ENCODE measurements around the gene CHRNB1.

The CHRNB1 gene

DNA sequence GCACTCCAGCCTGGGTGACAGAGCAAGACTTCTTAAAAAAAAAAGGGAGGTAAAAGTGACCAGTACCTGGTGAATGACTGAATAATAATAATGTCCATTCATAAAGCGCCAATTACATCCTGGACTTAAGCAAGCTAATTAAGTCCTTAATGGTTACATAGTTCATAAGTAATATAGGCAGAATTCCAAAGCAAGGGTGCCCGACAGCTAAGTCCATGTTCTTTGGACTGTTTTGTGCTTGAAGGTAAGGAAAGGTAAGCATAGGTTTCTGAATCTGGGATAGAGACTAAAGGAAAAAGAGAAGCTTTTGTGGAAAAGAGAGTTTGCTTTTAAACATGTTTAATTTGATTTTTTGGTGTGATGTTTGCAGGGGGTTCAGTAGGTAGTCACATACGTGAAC lies 49.1 kb downstream of the CHRNB1 start:
- H3K4me3 ChIP-seq (ENCODE audit: low read depth, low read length), result no peak overlapping the region
- TF ChIP-seq, protein P1, sequence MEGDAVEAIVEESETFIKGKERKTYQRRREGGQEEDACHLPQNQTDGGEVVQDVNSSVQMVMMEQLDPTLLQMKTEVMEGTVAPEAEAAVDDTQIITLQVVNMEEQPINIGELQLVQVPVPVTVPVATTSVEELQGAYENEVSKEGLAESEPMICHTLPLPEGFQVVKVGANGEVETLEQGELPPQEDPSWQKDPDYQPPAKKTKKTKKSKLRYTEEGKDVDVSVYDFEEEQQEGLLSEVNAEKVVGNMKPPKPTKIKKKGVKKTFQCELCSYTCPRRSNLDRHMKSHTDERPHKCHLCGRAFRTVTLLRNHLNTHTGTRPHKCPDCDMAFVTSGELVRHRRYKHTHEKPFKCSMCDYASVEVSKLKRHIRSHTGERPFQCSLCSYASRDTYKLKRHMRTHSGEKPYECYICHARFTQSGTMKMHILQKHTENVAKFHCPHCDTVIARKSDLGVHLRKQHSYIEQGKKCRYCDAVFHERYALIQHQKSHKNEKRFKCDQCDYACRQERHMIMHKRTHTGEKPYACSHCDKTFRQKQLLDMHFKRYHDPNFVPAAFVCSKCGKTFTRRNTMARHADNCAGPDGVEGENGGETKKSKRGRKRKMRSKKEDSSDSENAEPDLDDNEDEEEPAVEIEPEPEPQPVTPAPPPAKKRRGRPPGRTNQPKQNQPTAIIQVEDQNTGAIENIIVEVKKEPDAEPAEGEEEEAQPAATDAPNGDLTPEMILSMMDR (IDR thresholded peaks at IDR 0.05; ENCODE audit: low read depth, low read length, missing control alignments), result no peak
- no peak for DNase-seq (ENCODE audit: low read depth)

- H3K4me3 ChIP-seq (ENCODE audit: low read depth, low read length), result no peak overlapping the region
- no peak for DNase-seq (ENCODE audit: low read depth)
- TF ChIP-seq, protein P1 (IDR thresholded peaks at IDR 0.05; ENCODE audit: low read depth, low read length, missing control alignments), result no peak
Observed at GRCh38 chr17:7495906-7496434, 51.1 kb downstream of the CHRNB1 start.

GRCh38 chr17:7496470-7497183 lies 51.8 kb downstream of the CHRNB1 start:
- TF ChIP-seq, protein P1 (IDR thresholded peaks at IDR 0.05; ENCODE audit: low read depth, low read length, missing control alignments), result no peak
- no peak overlapping the region for H3K4me3 ChIP-seq (ENCODE audit: low read depth, low read length)
- DNase-seq (ENCODE audit: low read depth), result no peak

DNA sequence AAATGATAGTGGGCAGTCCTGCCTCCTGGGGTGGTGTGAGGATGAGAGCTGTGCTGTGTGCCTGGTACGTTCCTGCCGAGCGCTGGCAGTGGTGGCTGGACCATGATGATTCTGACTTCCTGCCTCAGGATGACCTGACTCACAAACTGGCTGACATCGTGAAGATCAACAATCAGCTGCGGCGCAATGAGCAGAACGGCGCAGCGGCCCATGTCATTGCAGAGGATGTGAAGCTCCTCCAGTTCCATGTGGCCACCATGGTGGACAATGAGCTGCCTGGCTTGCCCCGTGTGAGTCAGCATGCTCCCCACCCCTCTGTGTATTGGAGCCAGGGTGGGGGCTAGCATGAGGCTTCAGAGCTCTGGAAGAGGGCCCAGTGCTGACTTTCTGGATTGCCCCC lies 52.4 kb downstream of the CHRNB1 start:
- no peak for DNase-seq (ENCODE audit: low read depth)
- TF ChIP-seq, protein P1 (IDR thresholded peaks at IDR 0.05; ENCODE audit: low read depth, low read length, missing control alignments), result no peak
- no peak overlapping the region for H3K4me3 ChIP-seq (ENCODE audit: low read depth, low read length)

- TF ChIP-seq, protein P1 (IDR thresholded peaks at IDR 0.05; ENCODE audit: low read depth, low read length, missing control alignments), result no peak
- no peak overlapping the region for H3K4me3 ChIP-seq (ENCODE audit: low read depth, low read length)
- DNase-seq (ENCODE audit: low read depth), result no peak
Observed at GRCh38 chr17:7497636-7498035, 52.8 kb downstream of the CHRNB1 start.

- TF ChIP-seq, protein P1 (IDR thresholded peaks at IDR 0.05; ENCODE audit: low read depth, low read length, missing control alignments), result no peak
- no peak for DNase-seq (ENCODE audit: low read depth)
- H3K4me3 ChIP-seq (ENCODE audit: low read depth, low read length), result no peak overlapping the region
Observed at GRCh38 chr17:7499161-7499560, 54.3 kb downstream of the CHRNB1 start.

DNA sequence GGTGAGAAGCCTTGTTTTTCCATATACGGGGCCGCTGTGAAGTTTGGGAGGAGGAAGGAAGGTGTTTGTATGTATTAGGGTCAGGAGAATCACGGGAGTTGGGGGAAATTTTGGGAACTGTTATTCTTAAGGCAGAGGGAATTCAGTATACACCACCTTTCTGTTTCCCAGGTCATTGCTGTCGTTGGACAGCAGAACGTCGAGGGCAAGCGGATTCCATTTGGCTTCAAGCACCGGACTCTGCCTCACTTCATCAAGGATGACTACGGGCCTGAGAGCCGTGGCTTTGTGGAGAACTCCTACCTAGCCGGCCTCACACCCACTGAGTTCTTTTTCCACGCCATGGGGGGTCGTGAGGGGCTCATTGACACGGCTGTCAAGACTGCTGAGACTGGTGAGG lies 56.9 kb downstream of the CHRNB1 start:
- no peak overlapping the region for H3K4me3 ChIP-seq (ENCODE audit: low read depth, low read length)
- TF ChIP-seq, protein P1 (IDR thresholded peaks at IDR 0.05; ENCODE audit: low read depth, low read length, missing control alignments), result no peak
- no peak for DNase-seq (ENCODE audit: low read depth)
